Smooth muscle cell (in vitro differentiated cells): Measurements from ENCODE around the gene ZNF419. TPM values are rescaled to one million over a fixed set of nuclear protein-coding genes. Genes with fewer than 3 reads are reported as not detected.
"Not testable (repeated sequence)": the region's sequence is repeated elsewhere in the genome, so short reads cannot be mapped to it uniquely, and the experiment has no call there.

Source experiments
- DNase-seq: peaks from one replicate; lab custom pipeline; 2025; ENCODE audit not compliant: unreplicated experiment; lab: John Stamatoyannopoulos, UW
- H2AFZ ChIP-seq: fragments of 200-600 bp; sonication (generic); 2 replicates; pipeline ENCODE4 v1.6.0; 2016; ENCODE audit warnings: antibody characterized with exemption, low read depth, mild to moderate bottlenecking
- H3F3A ChIP-seq: fragments of 200-600 bp; sonication (generic); 2 replicates; pipeline ENCODE4 v1.6.0; 2017; ENCODE audit warnings: antibody characterized with exemption, low read depth
- H3K27ac ChIP-seq: fragments of 200-600 bp; sonication (generic); 2 replicates; pipeline ENCODE4 v1.5.1; 2016; ENCODE audit warnings: low read depth, mild to moderate bottlenecking
- H3K27me3 ChIP-seq: fragments of 200-600 bp; sonication (generic); 2 replicates; pipeline ENCODE4 v1.6.1; 2016; ENCODE audit warnings: low read depth, mild to moderate bottlenecking
- H3K36me3 ChIP-seq: fragments of 200-600 bp; sonication (generic); 2 replicates; pipeline ENCODE4 v1.5.1; 2016; ENCODE audit warnings: low read depth
- H3K4me1 ChIP-seq: fragments of 200-600 bp; sonication (generic); 2 replicates; pipeline ENCODE4 v1.5.1; 2016; ENCODE audit warnings: low read depth
- H3K4me2 ChIP-seq: fragments of 200-600 bp; sonication (generic); 2 replicates; pipeline ENCODE4 v1.6.0; 2016; ENCODE audit warnings: mild to moderate bottlenecking
- H3K4me3 ChIP-seq: fragments of 200-600 bp; sonication (generic); 2 replicates; pipeline ENCODE4 v1.5.1; 2016; ENCODE audit warnings: mild to moderate bottlenecking
- H3K79me2 ChIP-seq: fragments of 200-600 bp; sonication (generic); 2 replicates; pipeline ENCODE4 v1.6.0; 2016; ENCODE audit warnings: low read depth, mild to moderate bottlenecking
- H3K9ac ChIP-seq: fragments of 200-600 bp; sonication (generic); 2 replicates; pipeline ENCODE4 v1.6.0; 2016; ENCODE audit warnings: low read depth
- H3K9me3 ChIP-seq: fragments of 200-600 bp; sonication (generic); replicated peaks from 2 replicates; pipeline ENCODE4 v1.5.1; 2016; ENCODE audit warnings: low read depth
- H4K20me1 ChIP-seq: fragments of 200-600 bp; sonication (generic); 2 replicates; pipeline ENCODE4 v1.6.0; 2016; ENCODE audit warnings: low read depth
- CTCF ChIP-seq: fragments of 200-600 bp; sonication (generic); IDR thresholded peaks from 2 replicates; pipeline ENCODE4 v1.5.1; 2017; ENCODE audit warnings: borderline replicate concordance, mild to moderate bottlenecking, antibody characterized with exemption; ENCODE audit not compliant: insufficient read depth, poor library complexity, severe bottlenecking
- WGBS: methylation state at CpG from one replicate; pipeline ENCODE4 v1.1.7; 2016; ENCODE audit warnings: low lambda C conversion rate; 5-methylcytosine and 5-hydroxymethylcytosine counted together
- polyA plus RNA-seq: library from polyadenylated mRNA; unstranded; fragments of >200 nt; fragmentation: Nextera tagmentation; extraction: Ambion mirVana; gene quantifications from 2 replicates; pipeline ENCODE4 v1.2.1, GENCODE V29; 2016
- total RNA-seq: library from RNA; depleted of rRNA; stranded (reverse); fragments of >200 nt; gene quantifications from 2 replicates; pipeline ENCODE4 v1.2.3, GENCODE V29; 2014

The ZNF419 gene
- total and polyA plus RNA-seq, 2 experiments from 2014 or later = 9.4 to 20.5 TPM

DNA sequence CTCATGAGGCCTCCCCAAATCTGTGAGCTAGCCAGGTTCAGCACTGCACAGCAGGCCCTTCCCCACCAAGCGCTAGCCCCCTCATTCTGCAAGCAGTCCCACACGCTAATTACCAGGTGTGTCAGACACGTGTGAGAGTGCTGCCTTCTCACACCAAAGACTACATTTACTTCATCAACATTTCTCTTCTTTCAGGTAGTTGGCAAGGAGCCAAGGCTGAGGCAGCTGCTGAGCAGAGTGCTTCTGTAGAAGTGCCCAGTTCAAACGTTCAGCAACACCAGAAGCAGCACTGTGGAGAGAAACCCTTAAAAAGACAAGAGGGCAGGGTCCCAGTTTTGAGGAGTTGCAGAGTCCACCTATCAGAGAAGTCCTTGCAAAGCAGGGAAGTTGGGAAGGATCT, 18.6 kb downstream of the ZNF419 start:
- TF ChIP-seq CTCF = no peak
- H3K9me3 ChIP-seq = peaks cover 3% of the 10 kb centered on the region
- H4K20me1 ChIP-seq = no peaks in the 10 kb centered on the region
- H3K36me3 ChIP-seq = peaks cover 38% of the 10 kb centered on the region
- no peaks in the 10 kb centered on the region for H3K4me1 ChIP-seq
- no peak overlapping the region for H3K4me2 ChIP-seq
- no peak overlapping the region for H3K4me3 ChIP-seq
- 73% methylated on average over 4 of the region's 4 CpGs for WGBS
- peaks cover 22% of the 10 kb centered on the region for H3K79me2 ChIP-seq
- H3K27ac ChIP-seq = no peak overlapping the region
- no peaks in the 10 kb centered on the region for H3F3A ChIP-seq
- H3K9ac ChIP-seq = no peak overlapping the region
- H2AFZ ChIP-seq = no peak overlapping the region
- DNase-seq = no peak
- H3K27me3 ChIP-seq = no peaks in the 10 kb centered on the region

DNA sequence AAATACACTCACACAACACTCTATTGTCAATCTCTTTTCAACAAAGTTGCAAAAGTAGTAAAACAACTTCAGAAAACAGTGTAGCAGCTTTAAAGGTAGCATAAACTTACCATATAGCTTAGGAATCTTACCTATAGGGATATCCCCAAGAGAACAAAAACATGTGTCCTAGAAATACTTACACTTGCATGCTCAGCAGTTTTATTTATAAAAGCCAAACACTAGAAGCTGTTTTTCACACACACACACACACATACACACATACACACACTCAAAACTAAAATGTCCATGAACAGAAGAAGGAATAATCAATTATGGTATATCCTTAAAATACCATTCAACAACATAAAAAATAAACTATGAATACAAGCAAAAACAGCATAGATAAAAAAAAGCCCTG, 23.9 kb downstream of the ZNF419 start:
- Histone ChIP-seq H3K9ac (no peak overlapping the region), H3K27me3 (no peaks in the 10 kb centered on the region), H3K9me3 (peaks cover 24% of the 10 kb centered on the region), H3K79me2 (no peaks in the 10 kb centered on the region), H2AFZ (no peak overlapping the region), H3K4me2 (no peak overlapping the region), H3K27ac (no peak overlapping the region), H4K20me1 (no peaks in the 10 kb centered on the region), H3K4me3 (no peak overlapping the region), H3K4me1 (no peaks in the 10 kb centered on the region), H3K36me3 (peaks cover 36% of the 10 kb centered on the region), H3F3A (no peaks in the 10 kb centered on the region)
- no peak for TF ChIP-seq CTCF
- DNase-seq = no peak

- Histone ChIP-seq H3K27me3 (no peaks in the 10 kb centered on the region), H3F3A (no peaks in the 10 kb centered on the region), H3K36me3 (peaks cover 27% of the 10 kb centered on the region), H3K79me2 (no peaks in the 10 kb centered on the region), H3K4me2 (no peak overlapping the region), H2AFZ (no peak overlapping the region), H3K4me3 (no peak overlapping the region), H3K4me1 (no peaks in the 10 kb centered on the region), H3K9me3 (peaks cover 24% of the 10 kb centered on the region), H3K9ac (no peak overlapping the region), H3K27ac (no peak overlapping the region), H4K20me1 (no peaks in the 10 kb centered on the region)
- 98% methylated on average over 6 of the region's 6 CpGs for WGBS
- DNase-seq = no peak
- TF ChIP-seq CTCF = no peak
These were observed 25.3 kb downstream of the ZNF419 start for GRCh38 chr19:57512845-57513244.

DNA sequence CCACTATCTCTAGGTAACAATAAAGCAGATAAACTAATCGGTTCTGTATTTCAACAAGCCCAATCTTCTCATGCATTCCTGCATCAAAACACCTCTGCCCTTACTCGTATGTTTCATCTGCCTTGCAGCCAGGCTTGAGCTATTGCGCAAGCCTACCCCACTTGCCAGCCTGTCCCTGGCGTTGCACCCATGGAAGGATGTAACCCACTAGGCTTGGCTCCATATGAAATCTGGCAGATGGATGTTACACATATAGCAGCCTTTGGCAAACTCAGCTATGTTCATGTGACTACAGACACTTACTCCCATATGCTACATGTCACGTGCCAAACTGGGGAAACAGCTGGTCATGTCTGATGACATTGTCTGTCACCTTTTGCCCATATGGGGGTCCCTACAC, 27.7 kb downstream of the ZNF419 start:
- Histone ChIP-seq H3K36me3 (peaks cover 13% of the 10 kb centered on the region), H3K9me3 (peaks cover 22% of the 10 kb centered on the region), H3K4me1 (no peaks in the 10 kb centered on the region), H3K4me2 (no peak overlapping the region), H3K4me3 (no peak overlapping the region), H3K9ac (no peak overlapping the region), H4K20me1 (no peaks in the 10 kb centered on the region), H2AFZ (no peak overlapping the region), H3K79me2 (no peaks in the 10 kb centered on the region), H3K27ac (no peak overlapping the region), H3F3A (no peaks in the 10 kb centered on the region), H3K27me3 (no peaks in the 10 kb centered on the region)
- TF ChIP-seq CTCF = no peak
- 82% methylated on average over 5 of the region's 5 CpGs for WGBS
- DNase-seq = no peak

DNA sequence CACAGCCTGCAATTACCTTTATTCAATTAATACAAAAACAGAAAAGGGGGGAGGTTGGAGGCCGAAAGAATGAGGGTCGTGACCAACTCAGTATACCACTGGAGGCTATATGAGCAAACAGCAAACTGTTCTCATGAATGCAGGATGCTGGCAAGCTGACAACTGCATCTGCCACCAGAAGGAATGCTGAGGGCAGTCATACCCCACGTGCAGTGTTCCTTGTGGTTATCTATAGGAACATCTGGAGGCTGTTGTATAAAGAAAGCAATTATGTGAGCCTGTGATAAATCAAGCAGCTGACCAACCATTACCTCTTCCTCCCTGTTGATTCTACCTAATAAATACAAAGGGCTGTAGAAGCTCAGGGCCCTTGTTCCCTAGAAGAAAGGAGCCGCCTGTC, 30.5 kb downstream of the ZNF419 start:
- DNase-seq, H3K79me2 ChIP-seq, H3K27ac ChIP-seq, H3F3A ChIP-seq, H3K4me1 ChIP-seq, H3K4me2 ChIP-seq, H3K4me3 ChIP-seq, H4K20me1 ChIP-seq, H3K36me3 ChIP-seq, H3K9ac ChIP-seq, H3K27me3 ChIP-seq, H2AFZ ChIP-seq: not testable (repeated sequence)
- 89% methylated on average over 4 of the region's 4 CpGs for WGBS
- peaks cover 15% of the 10 kb centered on the region for H3K9me3 ChIP-seq
